GM12878 (cell line): ENCODE results near the gene DOLPP1. TPM values are rescaled to one million over a fixed set of nuclear protein-coding genes. Genes with fewer than 3 reads are reported as not detected.

Experiments
- CREB1 ChIP-seq: IDR thresholded peaks from 2 replicates; pipeline ENCODE4 v1.6.1; 2012; ENCODE audit warnings: low read depth, mild to moderate bottlenecking, inconsistent platforms
- CTCF ChIP-seq, 3 experiments: IDR thresholded peaks in 2 of 3; conservative IDR thresholded peaks in 1 of 3; 2 replicates each; pipeline ENCODE4 v1.5.1; 2011; ENCODE audit warnings: low read depth in 3 of 3, low read length in 3 of 3, mild to moderate bottlenecking in 3 of 3, control low read depth in 2 of 3, moderate library complexity in 2 of 3, inconsistent platforms in 1 of 3, mixed read lengths in 1 of 3; ENCODE audit not compliant: control insufficient read depth in 2 of 3, insufficient read depth in 1 of 3; ENCODE audit errors: extremely low read depth in 1 of 3
- HCFC1 ChIP-seq: fragments of 150-350 bp; IDR thresholded peaks from 2 replicates; pipeline ENCODE4 v1.6.1; 2014; ENCODE audit warnings: low read length
- MYC ChIP-seq: IDR thresholded peaks from 2 replicates; pipeline ENCODE4 v1.6.1; 2011; ENCODE audit warnings: mild to moderate bottlenecking, low read length, moderate library complexity, inconsistent platforms; ENCODE audit not compliant: insufficient read depth, insufficient replicate concordance, insufficient read length, severe bottlenecking
- RAD21 ChIP-seq: IDR thresholded peaks from 2 replicates; pipeline ENCODE4 v1.6.1; 2011; ENCODE audit warnings: mild to moderate bottlenecking, low read depth, low read length, moderate library complexity; ENCODE audit not compliant: insufficient read depth
- REST ChIP-seq: IDR thresholded peaks from 2 replicates; pipeline ENCODE4 v1.6.1; 2012; ENCODE audit warnings: mild to moderate bottlenecking, low read depth, low read length
- RFX5 ChIP-seq: IDR thresholded peaks from 2 replicates; pipeline ENCODE4 v1.6.1; 2011; ENCODE audit warnings: low read depth, low read length, improper control_type of control experiment
- ZBED1 ChIP-seq: IDR thresholded peaks from 2 replicates; pipeline ENCODE4 v1.6.1; 2016; ENCODE audit warnings: borderline replicate concordance
- ZZZ3 ChIP-seq: IDR thresholded peaks from 2 replicates; pipeline ENCODE4 v1.6.1; 2011; ENCODE audit warnings: low read depth; ENCODE audit not compliant: control insufficient read depth, insufficient read length
- polyA plus RNA-seq, 11 experiments: library from polyadenylated mRNA; depleted of rRNA in 4 of 11; unstranded in 6 of 11; stranded (reverse) in 5 of 11; fragments of >200 nt; fragmentation: Nextera tagmentation in 4 of 11; fragmentation: Illumina TruSeq in 1 of 11; extraction: Ambion mirVana in 4 of 11; extraction: Trizol in 1 of 11; gene quantifications; 1 replicate in 1 of 11; 2 replicates in 10 of 11; pipeline versions ENCODE4 v1.2.1 to v1.2.3, GENCODE V29; 2011 to 2016; ENCODE audit warnings: inconsistent platforms in 2 of 11, missing spikeins in 2 of 11, low read depth in 1 of 11
- total RNA-seq, 4 experiments: library from RNA; depleted of rRNA in 3 of 4; stranded (reverse); fragments of >200 nt in 3 of 4; fragmentation: Illumina TruSeq in 1 of 4; extraction: Trizol in 1 of 4; gene quantifications; 2 replicates each; pipeline versions ENCODE4 v1.2.1 to v1.2.3, GENCODE V29; 2013 to 2021
- TF ChIP-seq, protein P1 (sequence below): fragments of 450-650 bp; IDR thresholded peaks from 2 replicates; pipeline ENCODE4 v1.6.1; 2016; ENCODE audit warnings: mild to moderate bottlenecking
- TF ChIP-seq, protein P2 (sequence below): fragments of 450-650 bp; IDR thresholded peaks from 2 replicates; pipeline ENCODE4 v1.6.1; 2018; ENCODE audit warnings: borderline replicate concordance, mild to moderate bottlenecking; ENCODE audit not compliant: partially characterized antibody
- TF ChIP-seq, protein P3 (sequence below): IDR thresholded peaks from 2 replicates; pipeline ENCODE4 v1.6.1; 2012; ENCODE audit warnings: improper control_type of control experiment, low read depth, low read length; ENCODE audit not compliant: insufficient replicate concordance

The DOLPP1 gene
- total and polyA plus RNA-seq, 10 of the 15 experiments (the other 5 are each of a cell fraction or from before 2014, with no cell fraction given) = 0.76 to 19.9 (median 13.4) TPM

GRCh38 chr9:129102791-129103594 lies 22.1 kb downstream of the DOLPP1 start (continued):
- peak; percentile 42 to 70 (median 58) for TF ChIP-seq CTCF (IDR thresholded peaks at IDR 0.05 in 2 of 3, conservative IDR thresholded peaks at IDR 0.05 in 1 of 3; ENCODE audit: control insufficient read depth in 2 of 3, extremely low read depth in 1 of 3, insufficient read depth in 1 of 3, low read depth in 3 of 3, low read length in 3 of 3)
- TF ChIP-seq CREB1 = no peak
- no peak for TF ChIP-seq HCFC1
- no peak for TF ChIP-seq ZBED1
- 0 out of 2 replicates have a peak, but pooled peaks have one; percentile 3 for TF ChIP-seq RAD21
- no peak for TF ChIP-seq MYC
- TF ChIP-seq, protein P1, sequence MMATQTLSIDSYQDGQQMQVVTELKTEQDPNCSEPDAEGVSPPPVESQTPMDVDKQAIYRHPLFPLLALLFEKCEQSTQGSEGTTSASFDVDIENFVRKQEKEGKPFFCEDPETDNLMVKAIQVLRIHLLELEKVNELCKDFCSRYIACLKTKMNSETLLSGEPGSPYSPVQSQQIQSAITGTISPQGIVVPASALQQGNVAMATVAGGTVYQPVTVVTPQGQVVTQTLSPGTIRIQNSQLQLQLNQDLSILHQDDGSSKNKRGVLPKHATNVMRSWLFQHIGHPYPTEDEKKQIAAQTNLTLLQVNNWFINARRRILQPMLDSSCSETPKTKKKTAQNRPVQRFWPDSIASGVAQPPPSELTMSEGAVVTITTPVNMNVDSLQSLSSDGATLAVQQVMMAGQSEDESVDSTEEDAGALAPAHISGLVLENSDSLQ = peak; percentile 44; the same call in 1 of the 2 replicates
- TF ChIP-seq RFX5 = no peak
- TF ChIP-seq, protein P2, sequence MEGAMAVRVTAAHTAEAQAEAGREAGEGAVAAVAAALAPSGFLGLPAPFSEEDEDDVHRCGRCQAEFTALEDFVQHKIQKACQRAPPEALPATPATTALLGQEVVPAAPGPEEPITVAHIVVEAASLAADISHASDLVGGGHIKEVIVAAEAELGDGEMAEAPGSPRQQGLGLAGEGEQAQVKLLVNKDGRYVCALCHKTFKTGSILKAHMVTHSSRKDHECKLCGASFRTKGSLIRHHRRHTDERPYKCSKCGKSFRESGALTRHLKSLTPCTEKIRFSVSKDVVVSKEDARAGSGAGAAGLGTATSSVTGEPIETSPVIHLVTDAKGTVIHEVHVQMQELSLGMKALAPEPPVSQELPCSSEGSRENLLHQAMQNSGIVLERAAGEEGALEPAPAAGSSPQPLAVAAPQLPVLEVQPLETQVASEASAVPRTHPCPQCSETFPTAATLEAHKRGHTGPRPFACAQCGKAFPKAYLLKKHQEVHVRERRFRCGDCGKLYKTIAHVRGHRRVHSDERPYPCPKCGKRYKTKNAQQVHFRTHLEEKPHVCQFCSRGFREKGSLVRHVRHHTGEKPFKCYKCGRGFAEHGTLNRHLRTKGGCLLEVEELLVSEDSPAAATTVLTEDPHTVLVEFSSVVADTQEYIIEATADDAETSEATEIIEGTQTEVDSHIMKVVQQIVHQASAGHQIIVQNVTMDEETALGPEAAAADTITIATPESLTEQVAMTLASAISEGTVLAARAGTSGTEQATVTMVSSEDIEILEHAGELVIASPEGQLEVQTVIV = no peak
- TF ChIP-seq, protein P3, sequence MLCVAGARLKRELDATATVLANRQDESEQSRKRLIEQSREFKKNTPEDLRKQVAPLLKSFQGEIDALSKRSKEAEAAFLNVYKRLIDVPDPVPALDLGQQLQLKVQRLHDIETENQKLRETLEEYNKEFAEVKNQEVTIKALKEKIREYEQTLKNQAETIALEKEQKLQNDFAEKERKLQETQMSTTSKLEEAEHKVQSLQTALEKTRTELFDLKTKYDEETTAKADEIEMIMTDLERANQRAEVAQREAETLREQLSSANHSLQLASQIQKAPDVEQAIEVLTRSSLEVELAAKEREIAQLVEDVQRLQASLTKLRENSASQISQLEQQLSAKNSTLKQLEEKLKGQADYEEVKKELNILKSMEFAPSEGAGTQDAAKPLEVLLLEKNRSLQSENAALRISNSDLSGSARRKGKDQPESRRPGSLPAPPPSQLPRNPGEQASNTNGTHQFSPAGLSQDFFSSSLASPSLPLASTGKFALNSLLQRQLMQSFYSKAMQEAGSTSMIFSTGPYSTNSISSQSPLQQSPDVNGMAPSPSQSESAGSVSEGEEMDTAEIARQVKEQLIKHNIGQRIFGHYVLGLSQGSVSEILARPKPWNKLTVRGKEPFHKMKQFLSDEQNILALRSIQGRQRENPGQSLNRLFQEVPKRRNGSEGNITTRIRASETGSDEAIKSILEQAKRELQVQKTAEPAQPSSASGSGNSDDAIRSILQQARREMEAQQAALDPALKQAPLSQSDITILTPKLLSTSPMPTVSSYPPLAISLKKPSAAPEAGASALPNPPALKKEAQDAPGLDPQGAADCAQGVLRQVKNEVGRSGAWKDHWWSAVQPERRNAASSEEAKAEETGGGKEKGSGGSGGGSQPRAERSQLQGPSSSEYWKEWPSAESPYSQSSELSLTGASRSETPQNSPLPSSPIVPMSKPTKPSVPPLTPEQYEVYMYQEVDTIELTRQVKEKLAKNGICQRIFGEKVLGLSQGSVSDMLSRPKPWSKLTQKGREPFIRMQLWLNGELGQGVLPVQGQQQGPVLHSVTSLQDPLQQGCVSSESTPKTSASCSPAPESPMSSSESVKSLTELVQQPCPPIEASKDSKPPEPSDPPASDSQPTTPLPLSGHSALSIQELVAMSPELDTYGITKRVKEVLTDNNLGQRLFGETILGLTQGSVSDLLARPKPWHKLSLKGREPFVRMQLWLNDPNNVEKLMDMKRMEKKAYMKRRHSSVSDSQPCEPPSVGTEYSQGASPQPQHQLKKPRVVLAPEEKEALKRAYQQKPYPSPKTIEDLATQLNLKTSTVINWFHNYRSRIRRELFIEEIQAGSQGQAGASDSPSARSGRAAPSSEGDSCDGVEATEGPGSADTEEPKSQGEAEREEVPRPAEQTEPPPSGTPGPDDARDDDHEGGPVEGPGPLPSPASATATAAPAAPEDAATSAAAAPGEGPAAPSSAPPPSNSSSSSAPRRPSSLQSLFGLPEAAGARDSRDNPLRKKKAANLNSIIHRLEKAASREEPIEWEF = no peak
- TF ChIP-seq ZZZ3 = no peak
- TF ChIP-seq REST = no peak
